Gastroesophageal sphincter (tissue), 3 donors: ENCODE measurements around the gene TSPAN5.

ENCODE experiments used
- POLR2A ChIP-seq, 2 donors: fragments of 450-650 bp; IDR thresholded peaks; one replicate each; pipeline ENCODE4 v1.6.1; 2017; ENCODE audit warnings: antibody characterized with exemption in 2 of 2, mild to moderate bottlenecking in 2 of 2, moderate library complexity in 1 of 2
- POLR2AphosphoS5 ChIP-seq: sonication (generic); formaldehyde crosslinking; IDR thresholded peaks from one replicate; pipeline ENCODE4 v1.6.1; 2017; ENCODE audit warnings: antibody characterized with exemption
- TF ChIP-seq, protein P1 (sequence below), 4 experiments: fragments of 200-600 bp in 2 of 4; fragments of 450-650 bp in 2 of 4; sonication (generic) in 1 of 4; IDR thresholded peaks; one replicate each; pipeline ENCODE4 v1.5.1; 2017 to 2019; ENCODE audit warnings: antibody characterized with exemption in 4 of 4, mild to moderate bottlenecking in 2 of 4, moderate library complexity in 2 of 4

DNA sequence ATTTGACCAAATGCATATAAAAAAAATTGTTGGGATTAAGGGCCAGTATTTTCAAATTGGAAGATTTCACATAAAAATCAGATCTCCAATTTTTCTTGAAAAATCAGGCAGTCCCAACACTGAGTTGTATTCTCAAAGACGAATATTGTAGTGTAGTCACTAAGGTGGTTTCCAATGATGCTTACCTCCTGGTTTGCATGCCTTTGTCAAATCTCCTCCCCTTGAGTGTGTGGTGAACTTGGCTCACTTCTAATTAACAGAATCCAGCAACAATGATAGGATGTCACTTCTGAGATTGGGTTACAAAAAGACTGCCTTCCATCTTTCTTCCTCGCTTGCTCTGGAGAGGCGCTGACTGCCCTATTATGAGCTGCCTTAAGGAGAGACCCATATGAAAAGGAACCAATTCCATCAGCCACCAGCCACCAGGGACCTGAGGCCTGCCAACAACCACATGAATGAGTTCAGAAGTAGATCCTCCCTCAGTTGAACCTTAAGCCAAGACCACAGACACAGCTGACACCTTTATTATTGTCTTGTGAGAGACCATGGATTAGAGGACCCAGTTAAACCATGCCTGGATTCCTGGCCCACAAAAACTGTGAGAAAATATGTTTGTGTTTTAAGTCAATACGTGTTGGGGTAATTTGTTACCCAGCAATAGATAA is 31.2 kb upstream of the TSPAN5 start:
- TF ChIP-seq, protein P1, sequence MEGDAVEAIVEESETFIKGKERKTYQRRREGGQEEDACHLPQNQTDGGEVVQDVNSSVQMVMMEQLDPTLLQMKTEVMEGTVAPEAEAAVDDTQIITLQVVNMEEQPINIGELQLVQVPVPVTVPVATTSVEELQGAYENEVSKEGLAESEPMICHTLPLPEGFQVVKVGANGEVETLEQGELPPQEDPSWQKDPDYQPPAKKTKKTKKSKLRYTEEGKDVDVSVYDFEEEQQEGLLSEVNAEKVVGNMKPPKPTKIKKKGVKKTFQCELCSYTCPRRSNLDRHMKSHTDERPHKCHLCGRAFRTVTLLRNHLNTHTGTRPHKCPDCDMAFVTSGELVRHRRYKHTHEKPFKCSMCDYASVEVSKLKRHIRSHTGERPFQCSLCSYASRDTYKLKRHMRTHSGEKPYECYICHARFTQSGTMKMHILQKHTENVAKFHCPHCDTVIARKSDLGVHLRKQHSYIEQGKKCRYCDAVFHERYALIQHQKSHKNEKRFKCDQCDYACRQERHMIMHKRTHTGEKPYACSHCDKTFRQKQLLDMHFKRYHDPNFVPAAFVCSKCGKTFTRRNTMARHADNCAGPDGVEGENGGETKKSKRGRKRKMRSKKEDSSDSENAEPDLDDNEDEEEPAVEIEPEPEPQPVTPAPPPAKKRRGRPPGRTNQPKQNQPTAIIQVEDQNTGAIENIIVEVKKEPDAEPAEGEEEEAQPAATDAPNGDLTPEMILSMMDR (IDR thresholded peaks at IDR 0.05): no peak
- no peak for TF ChIP-seq POLR2AphosphoS5
- no peak for TF ChIP-seq POLR2A (IDR thresholded peaks at IDR 0.05)
